ENCODE data around the gene MLLT3.

GRCh38 chr9:20557890-20558565 is 64.3 kb downstream of the MLLT3 start:
- TF ChIP-seq, protein P1, sequence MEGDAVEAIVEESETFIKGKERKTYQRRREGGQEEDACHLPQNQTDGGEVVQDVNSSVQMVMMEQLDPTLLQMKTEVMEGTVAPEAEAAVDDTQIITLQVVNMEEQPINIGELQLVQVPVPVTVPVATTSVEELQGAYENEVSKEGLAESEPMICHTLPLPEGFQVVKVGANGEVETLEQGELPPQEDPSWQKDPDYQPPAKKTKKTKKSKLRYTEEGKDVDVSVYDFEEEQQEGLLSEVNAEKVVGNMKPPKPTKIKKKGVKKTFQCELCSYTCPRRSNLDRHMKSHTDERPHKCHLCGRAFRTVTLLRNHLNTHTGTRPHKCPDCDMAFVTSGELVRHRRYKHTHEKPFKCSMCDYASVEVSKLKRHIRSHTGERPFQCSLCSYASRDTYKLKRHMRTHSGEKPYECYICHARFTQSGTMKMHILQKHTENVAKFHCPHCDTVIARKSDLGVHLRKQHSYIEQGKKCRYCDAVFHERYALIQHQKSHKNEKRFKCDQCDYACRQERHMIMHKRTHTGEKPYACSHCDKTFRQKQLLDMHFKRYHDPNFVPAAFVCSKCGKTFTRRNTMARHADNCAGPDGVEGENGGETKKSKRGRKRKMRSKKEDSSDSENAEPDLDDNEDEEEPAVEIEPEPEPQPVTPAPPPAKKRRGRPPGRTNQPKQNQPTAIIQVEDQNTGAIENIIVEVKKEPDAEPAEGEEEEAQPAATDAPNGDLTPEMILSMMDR (IDR thresholded peaks at IDR 0.05 in 8 of 11, conservative IDR thresholded peaks at IDR 0.05 in 3 of 11), result no peak
- TF ChIP-seq POLR2AphosphoS5 (IDR thresholded peaks at IDR 0.05), result no peak
- TF ChIP-seq POLR2A (IDR thresholded peaks at IDR 0.05), result no peak

Data from spleen (tissue), 7 donors.